Measurements from ENCODE around the gene PRXL2B.
"Not testable (repeated sequence)": the region's sequence is repeated elsewhere in the genome, so short reads cannot be mapped to it uniquely, and the experiment has no call there.

PRXL2B gene

GRCh38 chr1:2612591-2613365 is 26.2 kb downstream of the PRXL2B start:
- no peak for DNase-seq (ENCODE audit: low spot score)

- DNase-seq (ENCODE audit: low spot score) = no peak
Measured at GRCh38 chr1:2614145-2614544, 27.6 kb downstream of the PRXL2B start.

- DNase-seq (ENCODE audit: low spot score) = no peak
Measured at GRCh38 chr1:2617971-2618470, 31.4 kb downstream of the PRXL2B start.

- no peak for DNase-seq (ENCODE audit: low spot score)
Measured at GRCh38 chr1:2623571-2624337, 37.2 kb downstream of the PRXL2B start.

- DNase-seq (ENCODE audit: low spot score) = no peak
Measured at GRCh38 chr1:2624735-2625300, 38.2 kb downstream of the PRXL2B start.

- DNase-seq (ENCODE audit: low spot score) = no peak
Measured at GRCh38 chr1:2625311-2625710, 38.7 kb downstream of the PRXL2B start.

GRCh38 chr1:2625748-2626147 is 39.2 kb downstream of the PRXL2B start:
- DNase-seq (ENCODE audit: low spot score) = not testable (repeated sequence)

- DNase-seq (ENCODE audit: low spot score) = no peak
Measured at GRCh38 chr1:2627746-2628145, 41.2 kb downstream of the PRXL2B start.

- DNase-seq (ENCODE audit: low spot score) = no peak
Measured at GRCh38 chr1:2628191-2628932, 41.8 kb downstream of the PRXL2B start.

GRCh38 chr1:2628933-2629626 is 42.5 kb downstream of the PRXL2B start:
- DNase-seq (ENCODE audit: low spot score) = no peak

GRCh38 chr1:2629627-2630497 is 43.3 kb downstream of the PRXL2B start:
- DNase-seq (ENCODE audit: low spot score) = no peak

GRCh38 chr1:2630498-2631135 is 44.0 kb downstream of the PRXL2B start:
- no peak for DNase-seq (ENCODE audit: low spot score)

GRCh38 chr1:2631136-2632050 is 44.8 kb downstream of the PRXL2B start:
- no peak for DNase-seq (ENCODE audit: low spot score)

GRCh38 chr1:2632051-2632430 is 45.5 kb downstream of the PRXL2B start:
- DNase-seq (ENCODE audit: low spot score) = no peak

GRCh38 chr1:2632561-2633361 is 46.2 kb downstream of the PRXL2B start, which contains the start of gene MMEL1:
TSS of gene MMEL1 (minus strand) at chr1:2633016. CDS start at chr1:2629484, 3,532 bp downstream.
- DNase-seq (ENCODE audit: low spot score) = no peak

- DNase-seq (ENCODE audit: low spot score) = no peak
Measured at GRCh38 chr1:2633366-2633935, 46.9 kb downstream of the PRXL2B start.

GRCh38 chr1:2633936-2634491 is 47.4 kb downstream of the PRXL2B start:
- no peak for DNase-seq (ENCODE audit: low spot score)

Data from AG08396 (cell line).